ENCODE data around the gene PPP2R2C. TPM values are rescaled to one million over a fixed set of nuclear protein-coding genes. Genes with fewer than 3 reads are reported as not detected.

The PPP2R2C gene
- total RNA-seq, 1 experiment from 2014 or later, result 32.9 TPM

DNA sequence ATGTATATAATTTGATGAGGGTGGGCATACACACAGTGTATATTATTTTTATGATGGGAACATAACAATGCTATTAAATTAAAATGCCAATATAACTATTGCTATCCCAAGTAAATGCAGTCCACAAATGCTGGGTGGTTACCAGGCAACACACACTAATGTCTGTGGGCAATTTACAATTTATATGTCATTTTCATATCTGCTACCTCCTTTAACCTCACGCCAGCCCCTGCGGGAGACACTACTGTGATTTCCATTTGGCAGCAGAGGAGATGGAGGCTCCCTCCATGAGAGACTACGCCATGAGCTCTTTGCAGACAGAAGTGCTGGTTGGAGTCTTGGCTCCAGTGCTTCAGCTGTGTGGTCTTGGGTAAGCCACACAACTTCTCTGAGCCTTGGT, 87.9 kb downstream of the PPP2R2C start (continued):
- TF ChIP-seq ZFX (IDR thresholded peaks at IDR 0.05) (no peak), RAD21 (IDR thresholded peaks at IDR 0.05; ENCODE audit: low read depth) (no peak), ZNF274 (IDR thresholded peaks at IDR 0.05; ENCODE audit: low read depth, low read length) (no peak), SRF (IDR thresholded peaks at IDR 0.05; ENCODE audit: low read depth) (no peak), CEBPB (IDR thresholded peaks at IDR 0.05; ENCODE audit: low read depth) (no peak)

DNA sequence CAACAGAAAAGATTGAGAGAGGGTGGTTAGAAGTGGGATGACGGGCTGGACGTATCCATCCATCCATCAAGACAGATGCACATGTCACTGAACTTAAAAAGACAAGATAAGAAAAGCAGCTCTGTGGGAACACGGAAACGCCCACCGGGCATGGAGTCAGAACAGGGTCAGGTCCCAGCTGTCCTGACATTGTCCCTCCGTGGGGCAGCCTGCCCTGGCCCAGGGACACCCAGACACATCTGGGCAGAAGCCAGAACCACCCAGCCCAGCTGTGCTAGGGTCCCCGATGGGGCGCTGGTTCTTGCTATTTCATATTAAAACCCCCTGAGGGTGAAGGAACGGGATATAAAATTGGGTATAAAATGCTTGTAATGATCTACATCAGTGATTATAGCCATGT, 88.5 kb downstream of the PPP2R2C start:
- RAD21 ChIA-PET (ENCODE audit: low non-redundant PET in 1 of 2, low total read pairs in 2 of 2, uncharacterized antibody in 2 of 2, unreplicated experiment in 2 of 2), result no interaction called here
- BruUV-seq (replicated peaks), result no TSS peak
- no peak overlapping the region for H2AFZ ChIP-seq (ENCODE audit: low read depth, low read length, poor library complexity, severe bottlenecking)
- no peaks in the 10 kb centered on the region for H4K20me1 ChIP-seq (ENCODE audit: insufficient read depth)
- no peak overlapping the region for H3K27ac ChIP-seq (ENCODE audit: low read depth, low read length)
- no peaks in the 10 kb centered on the region for H3K9me3 ChIP-seq (ENCODE audit: control insufficient read depth in 1 of 2, insufficient read depth in 1 of 2, low read depth in 1 of 2, low read length in 2 of 2)
- no peak overlapping the region for H3K9ac ChIP-seq (ENCODE audit: low read length)
- POLR2A ChIA-PET, result no interaction called here
- CTCF ChIA-PET, result interaction anchor here (0.9 kb wide), 1 partner anchor 22 kb away, joined by 3 read pairs; no protein-coding TSS in a partner anchor
- H3K4me3 ChIP-seq (replicated peaks in 1 of 2; ENCODE audit: low read depth in 1 of 2, low read length in 2 of 2), result no peak overlapping the region
- TF ChIP-seq, protein P1, sequence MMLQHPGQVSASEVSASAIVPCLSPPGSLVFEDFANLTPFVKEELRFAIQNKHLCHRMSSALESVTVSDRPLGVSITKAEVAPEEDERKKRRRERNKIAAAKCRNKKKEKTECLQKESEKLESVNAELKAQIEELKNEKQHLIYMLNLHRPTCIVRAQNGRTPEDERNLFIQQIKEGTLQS (IDR thresholded peaks at IDR 0.05), result no peak
- TF ChIP-seq SRF (IDR thresholded peaks at IDR 0.05; ENCODE audit: low read depth) (no peak), CBX3 (IDR thresholded peaks at IDR 0.05; ENCODE audit: low read depth) (no peak), RAD21 (IDR thresholded peaks at IDR 0.05; ENCODE audit: low read depth) (no peak), ZNF274 (IDR thresholded peaks at IDR 0.05; ENCODE audit: low read depth, low read length) (no peak), FOSL1 (IDR thresholded peaks at IDR 0.05; ENCODE audit: low read depth) (no peak), EZH2phosphoT487 (IDR thresholded peaks at IDR 0.05; ENCODE audit: borderline replicate concordance) (no peak), ZFX (IDR thresholded peaks at IDR 0.05) (no peak), EZH2 (IDR thresholded peaks at IDR 0.05) (no peak), TCF7L2 (IDR thresholded peaks at IDR 0.05; ENCODE audit: borderline replicate concordance, extremely low read depth, insufficient read depth, insufficient read length) (no peak), EGR1 (IDR thresholded peaks at IDR 0.05; ENCODE audit: low read depth) (no peak)
- TF ChIP-seq, protein P2, sequence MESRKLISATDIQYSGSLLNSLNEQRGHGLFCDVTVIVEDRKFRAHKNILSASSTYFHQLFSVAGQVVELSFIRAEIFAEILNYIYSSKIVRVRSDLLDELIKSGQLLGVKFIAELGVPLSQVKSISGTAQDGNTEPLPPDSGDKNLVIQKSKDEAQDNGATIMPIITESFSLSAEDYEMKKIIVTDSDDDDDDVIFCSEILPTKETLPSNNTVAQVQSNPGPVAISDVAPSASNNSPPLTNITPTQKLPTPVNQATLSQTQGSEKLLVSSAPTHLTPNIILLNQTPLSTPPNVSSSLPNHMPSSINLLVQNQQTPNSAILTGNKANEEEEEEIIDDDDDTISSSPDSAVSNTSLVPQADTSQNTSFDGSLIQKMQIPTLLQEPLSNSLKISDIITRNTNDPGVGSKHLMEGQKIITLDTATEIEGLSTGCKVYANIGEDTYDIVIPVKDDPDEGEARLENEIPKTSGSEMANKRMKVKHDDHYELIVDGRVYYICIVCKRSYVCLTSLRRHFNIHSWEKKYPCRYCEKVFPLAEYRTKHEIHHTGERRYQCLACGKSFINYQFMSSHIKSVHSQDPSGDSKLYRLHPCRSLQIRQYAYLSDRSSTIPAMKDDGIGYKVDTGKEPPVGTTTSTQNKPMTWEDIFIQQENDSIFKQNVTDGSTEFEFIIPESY (IDR thresholded peaks at IDR 0.05; ENCODE audit: extremely low read depth, insufficient replicate concordance, low read length), result no peak
- TF ChIP-seq, protein P3, sequence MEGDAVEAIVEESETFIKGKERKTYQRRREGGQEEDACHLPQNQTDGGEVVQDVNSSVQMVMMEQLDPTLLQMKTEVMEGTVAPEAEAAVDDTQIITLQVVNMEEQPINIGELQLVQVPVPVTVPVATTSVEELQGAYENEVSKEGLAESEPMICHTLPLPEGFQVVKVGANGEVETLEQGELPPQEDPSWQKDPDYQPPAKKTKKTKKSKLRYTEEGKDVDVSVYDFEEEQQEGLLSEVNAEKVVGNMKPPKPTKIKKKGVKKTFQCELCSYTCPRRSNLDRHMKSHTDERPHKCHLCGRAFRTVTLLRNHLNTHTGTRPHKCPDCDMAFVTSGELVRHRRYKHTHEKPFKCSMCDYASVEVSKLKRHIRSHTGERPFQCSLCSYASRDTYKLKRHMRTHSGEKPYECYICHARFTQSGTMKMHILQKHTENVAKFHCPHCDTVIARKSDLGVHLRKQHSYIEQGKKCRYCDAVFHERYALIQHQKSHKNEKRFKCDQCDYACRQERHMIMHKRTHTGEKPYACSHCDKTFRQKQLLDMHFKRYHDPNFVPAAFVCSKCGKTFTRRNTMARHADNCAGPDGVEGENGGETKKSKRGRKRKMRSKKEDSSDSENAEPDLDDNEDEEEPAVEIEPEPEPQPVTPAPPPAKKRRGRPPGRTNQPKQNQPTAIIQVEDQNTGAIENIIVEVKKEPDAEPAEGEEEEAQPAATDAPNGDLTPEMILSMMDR (IDR thresholded peaks at IDR 0.05 in 2 of 3, conservative IDR thresholded peaks at IDR 0.05 in 1 of 3; ENCODE audit: borderline replicate concordance in 1 of 3, insufficient read depth in 1 of 3, low read depth in 2 of 3, low read length in 2 of 3), result no peak
- H3K4me2 ChIP-seq (ENCODE audit: low read length), result no peak overlapping the region
- H3K4me1 ChIP-seq (ENCODE audit: control insufficient read depth in 1 of 2, insufficient read depth in 2 of 2, low read length in 2 of 2), result no peaks in the 10 kb centered on the region
- H3K9me2 ChIP-seq (ENCODE audit: insufficient read depth), result no peaks in the 10 kb centered on the region
- no peaks in the 10 kb centered on the region for H3K36me3 ChIP-seq (ENCODE audit: control insufficient read depth in 1 of 2, insufficient read depth in 2 of 2, low read length in 2 of 2)
- ATAC-seq (no peak), DNase-seq (ENCODE audit: low read depth, low spot score) (no peak)
- intact Hi-C loops (cut with micrococcal nuclease), result no loop called here
- no peaks in the 10 kb centered on the region for H3K79me2 ChIP-seq (ENCODE audit: insufficient read depth, low read length)
- H3K27me3 ChIP-seq (ENCODE audit: insufficient read depth, low read length), result no peaks in the 10 kb centered on the region

Measured in HCT116 (cell line).